H1 (cell line): ENCODE measurements around the gene SEMA4F.

ENCODE experiments used
- ATF2 ChIP-seq: IDR thresholded peaks from 2 replicates; pipeline ENCODE4 v1.6.1; 2012; ENCODE audit warnings: low read length, inconsistent platforms
- BCL11A ChIP-seq, 2 experiments: IDR thresholded peaks; one replicate each; pipeline ENCODE4 v1.6.1; 2011; ENCODE audit warnings: low read depth in 2 of 2, low read length in 2 of 2, mild to moderate bottlenecking in 2 of 2
- CTCF ChIP-seq, 3 experiments: IDR thresholded peaks; 1 replicate in 2 of 3; 2 replicates in 1 of 3; pipeline versions ENCODE4 v1.5.1 to v1.6.1; 2011; ENCODE audit warnings: low read length in 3 of 3, mild to moderate bottlenecking in 3 of 3, inconsistent platforms in 2 of 3, low read depth in 1 of 3, moderate library complexity in 1 of 3; ENCODE audit not compliant: insufficient read depth in 1 of 3; ENCODE audit errors: control extremely low read depth in 1 of 3
- EP300 ChIP-seq, 2 experiments: IDR thresholded peaks; 1 replicate in 1 of 2; 2 replicates in 1 of 2; pipeline ENCODE4 v1.6.1; 2011 to 2012; ENCODE audit warnings: low read depth in 2 of 2, low read length in 2 of 2, mild to moderate bottlenecking in 2 of 2, borderline replicate concordance in 1 of 2, inconsistent platforms in 1 of 2, moderate library complexity in 1 of 2
- NANOG ChIP-seq: IDR thresholded peaks from 2 replicates; pipeline ENCODE4 v1.6.1; 2011; ENCODE audit warnings: low read length, low read depth, mild to moderate bottlenecking, inconsistent platforms; ENCODE audit not compliant: insufficient read depth, poor library complexity, severe bottlenecking
- POLR2A ChIP-seq, 2 experiments: IDR thresholded peaks; 1 replicate in 1 of 2; 2 replicates in 1 of 2; pipeline ENCODE4 v1.6.1; 2011; ENCODE audit warnings: low read depth in 2 of 2, low read length in 2 of 2, mild to moderate bottlenecking in 2 of 2; ENCODE audit errors: control extremely low read depth in 1 of 2
- POLR2AphosphoS5 ChIP-seq: IDR thresholded peaks from 2 replicates; pipeline ENCODE4 v1.6.1; 2011; ENCODE audit warnings: low read depth, low read length
- POU5F1 ChIP-seq: IDR thresholded peaks from 2 replicates; pipeline ENCODE4 v1.6.1; 2011; ENCODE audit warnings: low read depth, mild to moderate bottlenecking, low read length, moderate library complexity
- RAD21 ChIP-seq, 2 experiments: IDR thresholded peaks in 1 of 2; conservative IDR thresholded peaks in 1 of 2; 2 replicates each; pipeline ENCODE4 v1.6.1; 2011; ENCODE audit warnings: low read depth in 2 of 2, low read length in 2 of 2, improper control_type of control experiment in 1 of 2, inconsistent platforms in 1 of 2, mild to moderate bottlenecking in 1 of 2, moderate library complexity in 1 of 2
- RNF2 ChIP-seq: fragments of 200-900, 300-1000 bp; sonication (generic); IDR thresholded peaks from 2 replicates; pipeline ENCODE4 v1.7.1; 2016; ENCODE audit warnings: borderline replicate concordance, low read depth, mild to moderate bottlenecking, antibody characterized with exemption, low read length; ENCODE audit not compliant: poor library complexity, severe bottlenecking; ENCODE audit errors: missing control alignments
- TAF1 ChIP-seq: IDR thresholded peaks from 2 replicates; pipeline ENCODE4 v1.6.1; 2011; ENCODE audit warnings: mild to moderate bottlenecking, low read depth, low read length

DNA sequence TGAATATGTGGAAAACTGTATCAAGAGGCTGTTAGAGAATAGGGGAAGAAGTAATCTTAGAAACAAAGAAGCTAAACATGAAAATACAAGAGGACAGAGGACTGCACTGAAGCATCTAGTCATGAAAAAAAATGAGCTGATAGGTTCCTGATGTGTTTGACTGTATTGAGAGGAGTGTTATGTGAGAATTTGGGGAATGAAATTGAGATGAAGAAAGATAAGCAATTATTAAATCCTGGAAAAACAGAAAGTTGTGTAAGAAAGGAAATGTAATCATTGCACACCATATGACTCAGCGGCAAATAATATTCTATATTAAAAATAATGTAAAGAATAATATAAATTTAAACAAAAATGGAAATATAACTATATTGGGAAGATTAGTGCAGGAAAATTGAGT lies 71.2 kb downstream of the SEMA4F start:
- TF ChIP-seq CTCF (IDR thresholded peaks at IDR 0.05; ENCODE audit: control extremely low read depth in 1 of 3, insufficient read depth in 1 of 3, low read depth in 1 of 3, low read length in 3 of 3) = no peak
- TF ChIP-seq EP300 (IDR thresholded peaks at IDR 0.05; ENCODE audit: borderline replicate concordance in 1 of 2, low read depth in 2 of 2, low read length in 2 of 2) = no peak
- TF ChIP-seq POU5F1 = no peak
- TF ChIP-seq POLR2A (IDR thresholded peaks at IDR 0.05; ENCODE audit: control extremely low read depth in 1 of 2, low read depth in 2 of 2, low read length in 2 of 2) = no peak
- TF ChIP-seq RNF2 = no peak
- no peak for TF ChIP-seq POLR2AphosphoS5
- no peak for TF ChIP-seq TAF1
- no peak for TF ChIP-seq RAD21 (IDR thresholded peaks at IDR 0.05 in 1 of 2, conservative IDR thresholded peaks at IDR 0.05 in 1 of 2; ENCODE audit: low read depth in 2 of 2, low read length in 2 of 2)
- TF ChIP-seq ATF2 = no peak
- no peak for TF ChIP-seq BCL11A (IDR thresholded peaks at IDR 0.05; ENCODE audit: low read depth in 2 of 2, low read length in 2 of 2)
- TF ChIP-seq NANOG = no peak
